Activated T-cell treated with anti-CD3 and anti-CD28 coated beads for 48 hours (primary cell): ENCODE measurements around the gene OR13C2.
"Not testable (repeated sequence)": the region's sequence is repeated elsewhere in the genome, so short reads cannot be mapped to it uniquely, and the experiment has no call there.

Experiments
- DNase-seq: peaks from one replicate; pipeline ENCODE4 v3.0.0-alpha.2; 2020; ENCODE audit warnings: low read depth

Gene OR13C2, protein sequence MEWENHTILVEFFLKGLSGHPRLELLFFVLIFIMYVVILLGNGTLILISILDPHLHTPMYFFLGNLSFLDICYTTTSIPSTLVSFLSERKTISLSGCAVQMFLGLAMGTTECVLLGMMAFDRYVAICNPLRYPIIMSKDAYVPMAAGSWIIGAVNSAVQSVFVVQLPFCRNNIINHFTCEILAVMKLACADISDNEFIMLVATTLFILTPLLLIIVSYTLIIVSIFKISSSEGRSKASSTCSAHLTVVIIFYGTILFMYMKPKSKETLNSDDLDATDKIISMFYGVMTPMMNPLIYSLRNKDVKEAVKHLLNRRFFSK

DNA sequence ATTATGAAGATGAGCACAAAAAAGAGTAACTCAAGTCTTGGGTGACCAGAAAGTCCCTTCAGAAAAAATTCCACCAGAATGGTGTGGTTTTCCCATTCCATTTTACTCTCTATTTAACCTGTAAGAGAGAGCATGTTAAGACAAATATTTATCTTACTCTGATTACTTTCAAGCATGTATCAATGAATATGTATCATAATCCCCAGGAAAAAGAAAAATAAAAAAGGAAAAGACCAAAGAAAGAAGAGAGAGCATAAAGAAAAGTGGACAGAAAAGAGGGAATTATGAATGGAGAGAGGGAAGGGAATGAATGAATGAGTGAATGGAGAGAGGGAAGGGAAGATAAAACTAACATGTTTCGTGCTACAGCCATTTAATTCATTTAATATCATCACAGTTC lies at the start of gene OR13C2:
TSS of gene OR13C2 (minus strand) at position 101 of the 400 bp plus-strand sequence. CDS start at position 101, 0 bp downstream.
- not testable (repeated sequence) for DNase-seq

DNA sequence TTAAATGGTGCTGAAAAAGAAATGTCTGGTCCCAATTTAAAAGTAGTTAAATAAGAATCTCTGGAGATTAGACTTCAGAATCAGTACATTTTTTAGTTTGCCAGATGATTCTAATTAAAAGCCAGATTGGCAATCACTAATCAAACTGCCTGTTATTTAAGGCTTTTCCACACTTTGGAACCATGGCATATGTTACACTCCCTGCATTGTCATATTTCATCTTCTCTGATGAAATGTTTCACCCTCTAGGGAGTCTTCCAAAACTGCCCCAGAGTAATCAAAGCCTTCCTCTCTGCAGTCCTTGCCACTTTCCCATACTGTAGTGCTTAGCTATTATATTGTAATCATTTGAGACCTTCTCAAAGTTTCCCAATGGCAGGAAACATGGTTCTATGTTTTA lies 30.0 kb upstream of the OR13C2 start:
- DNase-seq, result no peak

DNA sequence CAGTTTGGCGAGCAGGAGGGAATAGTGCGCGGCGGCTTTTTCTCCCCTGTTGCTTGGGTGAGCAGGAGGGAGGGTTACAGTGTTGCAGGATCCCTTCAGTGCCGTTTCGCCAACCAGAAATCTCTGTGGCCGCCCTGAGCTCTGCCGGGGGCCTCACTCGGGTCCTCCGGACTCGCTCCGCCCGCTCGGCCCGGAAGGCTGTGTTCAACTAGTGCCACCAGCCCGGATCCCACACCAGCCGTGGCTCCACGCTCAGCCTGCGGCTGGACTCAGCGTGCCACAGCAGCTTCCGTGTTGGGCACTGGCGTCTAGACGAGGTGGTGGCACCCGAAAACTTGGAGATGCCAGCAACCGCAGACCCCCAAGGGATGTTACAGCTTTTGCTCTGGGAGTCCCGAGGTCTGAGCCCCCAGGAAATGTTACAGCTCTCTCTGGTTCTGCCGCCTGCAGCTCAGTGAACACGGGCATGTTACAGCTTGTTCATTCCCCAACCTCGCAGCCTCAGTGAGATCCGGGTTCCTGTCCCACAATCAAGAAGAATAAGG lies 28.6 kb upstream of the OR13C2 start:
- DNase-seq, result no peak

DNA sequence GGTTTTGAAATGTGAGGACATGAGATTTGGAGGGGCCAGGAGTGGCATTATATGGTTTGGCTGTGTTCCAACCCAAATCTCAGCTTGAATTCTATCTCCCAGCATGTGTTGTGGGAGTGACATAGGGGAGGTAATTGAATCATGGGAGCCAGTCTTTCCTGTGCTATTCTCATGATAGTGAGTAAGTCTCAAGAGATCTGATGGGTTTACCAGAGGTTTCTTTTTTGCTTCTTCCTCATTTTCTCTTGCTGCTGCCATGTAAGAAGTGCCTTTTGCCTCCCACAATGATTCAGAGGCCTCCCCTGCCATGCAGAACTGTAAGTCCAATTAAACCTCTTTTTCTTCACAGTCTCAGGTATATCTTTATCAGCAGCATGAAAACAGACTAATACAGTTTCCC lies 20.5 kb upstream of the OR13C2 start:
- not testable (repeated sequence) for DNase-seq

DNA sequence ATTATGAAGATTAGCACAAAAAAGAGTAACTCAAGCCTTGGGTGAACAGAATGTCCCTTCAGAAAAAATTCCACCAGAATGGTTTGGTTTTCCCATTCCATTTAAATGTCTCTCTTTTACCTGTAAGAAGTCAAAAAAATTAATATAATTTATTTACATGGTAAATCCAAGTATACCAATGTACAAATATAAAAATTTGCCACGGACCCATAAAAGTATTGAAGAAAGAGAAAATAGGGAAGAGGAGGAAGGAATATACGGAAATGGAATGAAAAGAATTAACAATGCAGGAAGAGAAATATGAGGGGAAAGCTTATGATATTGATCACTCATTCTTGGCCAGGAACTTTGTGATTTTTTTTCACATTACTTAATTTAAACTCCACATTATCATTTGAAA lies 12.7 kb upstream of the OR13C2 start, which contains the start of gene OR13C9:
TSS of gene OR13C9 (minus strand) at position 101 of the 400 bp plus-strand sequence. CDS start at position 101, 0 bp downstream.
- no peak for DNase-seq

DNA sequence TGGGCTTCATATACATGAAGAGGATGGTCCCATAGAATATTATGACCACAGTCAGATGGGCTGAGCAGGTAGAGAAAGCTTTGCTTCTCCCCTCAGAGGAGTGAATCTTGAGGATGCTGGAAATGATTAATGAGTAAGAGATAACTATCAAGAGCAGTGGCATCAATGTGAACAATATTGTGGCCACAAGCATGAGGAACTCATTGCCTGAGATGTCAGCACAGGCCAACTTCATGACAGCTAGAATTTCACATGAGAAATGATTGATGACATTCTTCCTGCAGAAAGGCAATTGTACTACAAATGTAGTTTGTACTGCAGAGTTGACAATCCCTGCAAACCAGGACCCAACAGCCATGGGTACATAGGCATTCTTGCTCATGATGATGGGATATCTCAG lies 12.0 kb upstream of the OR13C2 start:
- no peak for DNase-seq

DNA sequence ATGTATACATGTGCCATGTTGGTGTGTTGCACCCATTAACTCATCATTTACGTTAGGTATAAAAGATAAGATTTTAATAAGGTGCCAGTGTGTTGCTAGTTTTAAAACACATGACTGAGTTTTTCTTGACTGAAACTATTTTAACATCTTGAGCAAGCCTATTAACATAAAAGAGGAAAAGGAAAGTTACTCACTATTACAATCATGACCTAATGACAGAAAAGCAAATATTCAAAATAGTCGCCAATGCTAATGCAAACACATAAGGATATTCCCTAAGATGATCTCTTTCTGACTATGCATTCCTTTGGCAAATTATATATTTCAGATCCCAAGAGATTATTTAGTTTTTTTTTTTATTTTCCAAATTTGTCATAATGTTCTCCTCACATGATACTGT lies 5.8 kb upstream of the OR13C2 start:
- DNase-seq, result no peak

DNA sequence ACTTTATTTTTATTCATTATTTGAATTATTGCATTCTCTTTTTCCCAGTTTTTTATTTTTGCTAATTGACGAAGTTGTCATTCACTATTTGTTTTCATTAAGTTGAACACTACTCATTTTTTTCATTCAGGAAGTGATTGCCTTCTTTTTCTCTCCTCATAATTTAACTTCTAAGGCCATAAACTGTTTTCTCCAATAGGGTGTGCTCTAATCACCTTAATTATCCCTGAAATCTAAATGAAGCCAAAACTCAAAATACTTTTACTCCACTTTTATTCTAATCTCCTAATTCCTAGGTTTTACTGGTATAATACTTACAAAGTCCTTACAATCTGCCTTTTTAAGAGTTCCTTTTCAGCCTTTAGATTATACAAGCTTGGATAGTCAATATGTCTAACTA lies 2.9 kb upstream of the OR13C2 start:
- DNase-seq, result no peak

DNA sequence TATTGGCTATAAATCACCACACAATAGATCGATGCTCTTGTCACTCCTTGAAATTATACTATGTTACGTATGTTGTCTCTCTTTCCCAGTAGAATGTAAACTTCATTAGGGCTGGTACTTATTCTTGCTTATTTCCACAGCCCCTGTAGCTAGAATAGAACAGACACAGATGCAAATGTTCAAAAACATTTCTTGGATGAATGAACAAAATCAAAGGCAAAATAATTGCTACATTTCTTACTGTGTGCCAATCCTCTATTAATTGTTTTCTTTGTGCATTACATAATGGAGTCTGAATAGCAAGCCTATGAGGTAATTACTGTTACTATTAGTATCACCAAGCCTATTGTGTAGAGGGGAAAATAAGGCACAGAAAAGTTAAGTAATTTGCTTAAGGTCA lies 725 bp upstream of the OR13C2 start:
- no peak for DNase-seq

DNA sequence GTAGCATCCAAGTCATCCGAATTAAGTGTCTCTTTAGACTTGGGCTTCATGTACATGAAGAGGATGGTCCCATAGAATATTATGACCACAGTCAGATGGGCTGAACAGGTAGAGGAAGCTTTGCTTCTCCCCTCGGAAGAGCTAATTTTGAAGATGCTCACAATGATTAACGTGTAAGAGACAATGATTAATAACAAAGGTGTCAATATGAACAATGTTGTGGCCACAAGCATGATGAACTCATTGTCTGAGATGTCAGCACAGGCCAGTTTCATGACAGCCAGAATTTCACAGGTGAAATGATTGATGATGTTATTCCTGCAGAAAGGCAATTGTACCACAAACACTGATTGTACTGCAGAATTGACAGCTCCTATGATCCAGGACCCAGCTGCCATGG lies 626 bp downstream of the OR13C2 start:
- no peak for DNase-seq

DNA sequence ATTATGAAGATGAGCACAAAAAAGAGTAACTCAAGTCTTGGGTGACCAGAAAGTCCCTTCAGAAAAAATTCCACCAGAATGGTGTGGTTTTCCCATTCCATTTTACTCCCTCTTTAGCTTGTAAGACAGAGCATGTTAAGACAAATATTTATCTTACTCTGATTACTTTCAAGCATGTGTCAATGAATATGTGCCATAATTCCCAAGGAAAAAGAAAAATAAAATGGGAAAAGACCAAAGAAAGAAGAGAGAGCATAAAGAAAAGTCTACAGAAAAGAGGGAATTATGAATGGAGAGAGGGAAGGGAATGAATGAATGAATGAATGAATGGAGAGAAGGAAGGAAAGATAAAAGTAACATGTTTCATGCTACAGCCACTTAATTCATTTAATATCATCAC lies 6.1 kb downstream of the OR13C2 start, which contains the start of gene OR13C5:
TSS of gene OR13C5 (minus strand) at position 101 of the 400 bp plus-strand sequence. CDS start at position 101, 0 bp downstream.
- DNase-seq, result not testable (repeated sequence)

DNA sequence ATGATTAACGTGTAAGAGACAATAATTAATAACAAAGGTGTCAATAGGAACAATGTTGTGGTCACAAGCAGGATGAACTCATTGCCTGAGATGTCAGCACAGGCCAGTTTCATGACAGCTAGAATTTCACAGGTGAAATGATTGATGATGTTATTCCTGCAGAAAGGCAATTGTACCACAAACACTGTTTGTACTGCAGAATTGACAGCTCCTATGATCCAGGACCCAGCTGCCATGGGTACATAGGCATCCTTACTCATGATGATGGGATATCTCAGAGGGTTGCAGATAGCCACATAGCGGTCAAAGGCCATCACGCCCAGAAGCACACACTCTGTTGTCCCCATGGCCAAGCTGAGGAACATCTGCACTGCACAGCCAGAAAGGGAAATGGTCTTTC lies 6.7 kb downstream of the OR13C2 start:
- DNase-seq, result not testable (repeated sequence)

DNA sequence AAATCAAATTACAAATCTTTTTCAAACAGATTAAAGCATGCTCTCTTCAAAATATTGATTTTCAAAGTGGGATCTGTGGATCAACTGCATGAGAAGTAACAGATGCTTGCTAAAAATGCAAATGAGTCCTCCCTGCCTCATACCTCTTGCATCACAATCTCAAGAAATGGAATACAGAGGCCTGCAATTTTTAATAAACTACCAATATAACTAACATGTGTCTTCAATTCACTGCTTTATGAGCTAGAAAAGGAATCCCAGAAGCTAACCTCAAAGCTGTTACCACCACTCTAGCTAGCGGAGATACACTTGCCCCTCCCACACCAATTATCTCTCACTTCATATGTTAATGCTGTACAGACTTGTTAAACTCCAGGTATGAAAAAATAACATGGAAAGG lies 15.8 kb downstream of the OR13C2 start:
- no peak for DNase-seq

DNA sequence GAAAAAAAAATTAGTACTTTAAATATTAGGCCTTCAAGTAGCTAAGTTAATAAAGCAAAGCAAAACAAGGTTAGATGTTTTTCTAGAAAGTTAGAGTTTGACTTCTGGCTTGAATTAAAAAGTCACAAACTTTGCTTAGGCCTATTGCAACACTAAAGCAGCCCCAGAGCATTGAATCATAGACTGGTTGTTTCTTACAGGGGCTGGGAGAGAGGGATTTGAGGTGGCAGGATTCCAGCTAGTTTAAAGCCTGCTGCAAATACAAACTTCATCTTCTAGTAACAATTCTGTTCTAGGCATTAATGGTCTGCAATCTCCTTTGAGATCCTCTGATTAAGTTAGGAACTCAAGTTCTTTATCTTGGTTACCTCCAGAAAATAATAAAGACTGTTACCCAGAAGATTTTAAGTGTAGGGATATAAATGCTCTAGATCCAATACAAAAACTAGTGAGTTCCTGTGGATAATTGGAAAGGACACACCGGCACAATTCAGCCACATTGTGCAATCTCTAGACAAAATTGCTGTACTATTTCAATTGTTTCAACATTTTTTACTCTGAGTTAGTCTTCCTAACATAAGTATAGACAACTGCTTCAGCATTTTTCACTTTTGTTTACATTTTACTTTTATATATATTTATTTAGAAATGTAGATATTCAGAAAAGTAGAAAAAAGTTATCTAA lies 18.8 kb downstream of the OR13C2 start:
- DNase-seq, result no peak

DNA sequence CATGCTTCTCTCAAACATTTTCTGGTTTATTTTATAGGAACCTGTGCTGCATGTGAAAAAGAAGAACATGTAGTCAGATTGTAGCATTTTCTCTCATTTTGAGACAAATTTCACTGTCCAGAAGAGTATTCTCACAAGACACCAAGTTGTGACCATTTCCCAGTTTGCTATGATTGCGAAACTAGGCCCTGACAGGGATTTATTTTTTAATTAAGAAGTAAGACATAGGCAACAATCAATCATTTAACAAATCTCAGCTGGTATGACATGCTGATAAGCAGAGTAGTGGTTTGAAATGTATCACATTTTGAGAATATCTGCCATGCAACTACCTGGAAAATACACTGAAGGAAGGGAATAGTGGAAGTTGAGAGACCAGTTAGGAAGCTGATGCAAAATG lies 24.9 kb downstream of the OR13C2 start:
- DNase-seq, result no peak

DNA sequence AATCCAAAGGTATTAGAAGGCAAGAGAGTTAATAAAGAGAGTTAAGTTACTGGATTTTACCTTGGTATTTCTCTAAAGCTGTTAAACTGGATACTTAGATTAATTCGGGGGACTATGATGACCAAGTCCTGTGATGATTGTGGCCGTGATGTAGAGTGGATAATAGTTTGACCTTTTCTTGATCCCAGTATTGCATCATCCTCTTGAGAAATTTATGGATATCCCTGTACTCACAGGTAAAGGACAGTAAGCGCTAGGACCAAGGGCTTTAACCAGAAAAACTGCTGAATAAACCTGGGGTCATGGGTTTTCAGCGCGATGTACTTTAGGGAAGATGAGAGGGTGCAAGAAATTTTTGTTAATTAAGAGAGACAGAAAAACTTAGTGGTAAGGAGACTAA lies 28.2 kb downstream of the OR13C2 start:
- DNase-seq, result no peak

DNA sequence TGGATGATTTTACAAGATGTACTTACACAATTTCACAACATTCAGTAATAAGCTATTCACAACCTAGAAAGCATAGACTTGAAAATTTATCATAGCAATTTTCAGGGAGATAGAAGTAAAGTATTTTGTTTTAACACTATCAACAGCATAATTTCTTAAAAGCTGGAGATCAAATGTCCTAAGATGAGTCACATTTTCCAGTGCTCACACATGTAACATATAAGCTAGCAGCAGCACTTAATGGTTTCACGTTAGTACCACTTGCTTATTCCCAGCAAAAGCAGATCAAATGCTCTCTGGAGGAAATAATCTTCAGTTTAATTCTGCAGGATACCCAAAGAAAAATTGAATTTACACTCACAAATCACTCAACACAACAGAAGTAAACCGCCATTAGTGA lies 30.0 kb downstream of the OR13C2 start:
- DNase-seq, result no peak

DNA sequence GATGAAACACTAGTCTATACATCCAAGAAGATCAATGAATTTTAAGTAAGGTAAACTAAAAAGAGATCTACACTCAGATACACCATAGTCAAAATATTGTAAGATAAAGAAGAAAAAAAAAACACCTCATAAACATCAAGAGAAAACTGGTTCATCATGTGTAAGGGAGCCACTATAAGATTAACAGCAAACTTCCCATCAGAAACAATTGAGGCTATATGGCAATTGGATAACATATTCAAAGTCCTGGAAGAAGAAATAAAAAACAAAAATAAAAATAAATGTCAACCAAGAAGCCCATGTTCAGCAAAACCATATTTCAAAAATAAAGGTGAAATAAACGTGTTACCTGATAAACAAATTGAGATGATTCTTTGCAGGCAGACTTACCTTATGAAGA lies 32.8 kb downstream of the OR13C2 start:
- no peak for DNase-seq

DNA sequence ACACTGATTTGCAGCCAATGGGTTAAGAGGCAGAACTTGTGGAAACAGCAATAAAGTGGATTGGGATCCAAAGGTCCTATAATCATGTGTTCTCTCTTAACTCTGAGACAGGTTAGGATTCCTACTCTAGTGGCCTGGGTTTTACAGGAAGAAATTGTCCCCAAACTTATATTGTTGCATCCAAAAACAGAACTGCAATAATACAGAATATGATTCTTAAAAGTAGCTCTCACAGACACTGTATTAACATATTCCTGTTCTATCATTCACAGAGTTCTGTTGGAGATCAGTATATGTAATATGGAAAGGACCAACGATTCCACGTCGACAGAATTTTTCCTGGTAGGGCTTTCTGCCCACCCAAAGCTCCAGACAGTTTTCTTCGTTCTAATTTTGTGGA lies 36.6 kb downstream of the OR13C2 start, which contains the start of gene OR13C8:
TSS of gene OR13C8 (plus strand) at position 301 of the 400 bp plus-strand sequence. CDS start at position 301, 0 bp downstream.
- no peak for DNase-seq

DNA sequence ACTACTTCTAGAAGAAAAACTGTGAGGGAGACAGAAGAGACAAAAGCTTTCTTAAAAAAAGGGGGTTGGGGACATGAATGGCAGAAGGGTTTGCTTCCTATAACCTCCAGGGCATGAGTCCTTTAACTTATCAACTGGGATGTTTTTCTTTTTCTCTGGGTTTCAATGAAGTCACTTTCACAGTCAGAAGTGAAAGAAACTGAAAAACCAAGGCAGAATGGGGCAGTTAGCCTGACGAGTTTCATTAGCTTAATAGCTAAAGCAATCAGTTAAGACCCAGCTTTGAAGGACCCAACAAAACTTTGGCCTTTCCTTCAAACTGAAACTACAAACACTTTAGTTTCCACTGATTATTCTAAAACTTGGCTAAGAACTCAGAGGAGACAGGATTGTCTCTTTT lies 41.1 kb downstream of the OR13C2 start:
- DNase-seq, result no peak

DNA sequence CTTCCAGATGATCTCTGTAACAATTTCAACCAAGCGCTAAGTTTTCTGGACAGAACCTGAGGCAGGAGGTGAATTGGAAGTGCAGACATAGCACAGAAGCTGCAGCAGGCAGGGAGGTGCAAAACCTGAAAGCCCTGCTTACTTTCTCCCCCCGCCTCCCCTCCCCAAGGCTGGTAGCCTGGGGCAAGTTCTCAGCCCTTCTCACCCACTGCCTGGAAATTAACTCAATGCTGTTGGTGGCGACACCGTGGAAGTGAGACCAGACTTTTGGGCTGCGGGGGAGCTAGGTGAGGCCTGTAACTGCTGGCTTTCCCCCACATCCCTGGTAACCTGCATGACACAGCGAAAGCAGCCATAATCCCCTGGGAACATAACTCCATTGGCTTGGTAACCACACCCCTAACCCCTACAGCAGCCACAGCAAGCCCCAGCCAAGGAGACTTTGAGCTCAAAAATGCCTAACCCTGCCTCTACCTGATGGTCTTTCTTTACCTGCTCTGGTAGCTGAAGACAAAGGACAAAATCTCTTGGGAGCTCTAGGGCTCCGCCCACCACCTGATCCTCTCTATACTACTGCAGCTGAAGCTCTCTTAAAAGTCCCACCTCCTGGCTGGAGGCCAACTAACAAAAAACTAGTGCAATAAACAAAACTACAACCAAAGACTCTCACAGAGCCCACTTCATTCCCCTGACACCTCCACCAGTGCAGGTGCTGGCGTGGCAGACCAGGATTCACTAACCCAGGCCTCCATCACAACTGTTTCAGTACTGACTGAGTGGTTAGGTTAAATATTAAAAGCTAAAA lies 48.4 kb downstream of the OR13C2 start:
- DNase-seq, result no peak

DNA sequence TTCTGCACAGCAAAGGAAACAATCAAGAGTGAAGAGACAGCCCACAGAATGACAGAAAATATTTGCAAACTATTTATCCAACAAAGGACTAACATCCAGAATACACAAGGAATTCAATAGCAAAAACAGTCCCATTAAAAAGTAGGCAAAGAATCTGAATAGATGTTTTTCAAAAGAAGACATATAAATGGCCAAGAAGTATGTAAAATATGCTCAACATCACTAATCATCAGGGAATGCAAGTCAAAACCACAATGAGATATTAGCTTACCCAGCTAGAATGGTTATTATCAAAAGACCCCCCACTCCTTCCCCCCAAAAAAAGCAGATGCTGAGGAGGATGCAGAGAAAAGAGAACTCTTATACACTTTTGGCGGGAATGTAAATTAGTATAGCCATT lies 49.9 kb downstream of the OR13C2 start:
- no peak for DNase-seq
